SK-N-SH (cell line): ENCODE results near the gene GTPBP4. TPM values are rescaled to one million over a fixed set of nuclear protein-coding genes. Genes with fewer than 3 reads are reported as not detected.

Experiments used
- CTCF ChIA-PET: fragments of 300-600, 350-600 bp; formaldehyde crosslinking; extraction: SDS; loops from one replicate; lab custom pipeline; 2021; lab: Yijun Ruan, JAX
- POLR2A ChIA-PET: fragments of 350-600 bp; sonication (Branson Sonifier 250); formaldehyde crosslinking; extraction: SDS; loops from one replicate; lab custom pipeline; 2020; ENCODE audit warnings: antibody characterized with exemption, inconsistent platforms; lab: Yijun Ruan, JAX
- DNase-seq: peaks from one replicate; pipeline ENCODE4 v3.0.0; 2012
- H2AFZ ChIP-seq: fragments of 200-600 bp; sonication (generic); 2 replicates; pipeline ENCODE4 v1.8.1; 2016; ENCODE audit warnings: antibody characterized with exemption, mild to moderate bottlenecking, low read depth
- H3F3A ChIP-seq: fragments of 200-600 bp; sonication (generic); replicated peaks from 2 replicates; pipeline ENCODE3; 2016; ENCODE audit warnings: antibody characterized with exemption, mild to moderate bottlenecking; ENCODE audit not compliant: insufficient read depth
- H3K27ac ChIP-seq, 2 experiments: fragments of 200-500 bp in 1 of 2; fragments of 200-600 bp in 1 of 2; sonication (Bioruptor generic) in 1 of 2; sonication (generic), shearing (Covaris generic) in 1 of 2; 2 replicates each; pipeline versions ENCODE4 v1.5.1 to v1.6.1; 2014 to 2016; ENCODE audit warnings: low read depth in 2 of 2, inconsistent platforms in 1 of 2, low read length in 1 of 2, mild to moderate bottlenecking in 1 of 2, mixed read lengths in 1 of 2
- H3K27me3 ChIP-seq: fragments of 200-600 bp; sonication (generic), shearing (Covaris generic); 2 replicates; pipeline ENCODE4 v1.6.1; 2016; ENCODE audit warnings: mixed run types; ENCODE audit not compliant: insufficient read depth
- H3K36me3 ChIP-seq, 2 experiments: fragments of 200-500 bp in 1 of 2; fragments of 200-600 bp in 1 of 2; sonication (Bioruptor generic) in 1 of 2; sonication (generic) in 1 of 2; replicated peaks in 1 of 2; 2 replicates each; pipeline versions ENCODE3 to v1.5.1; 2014 to 2016; ENCODE audit warnings: low read length in 1 of 2, mild to moderate bottlenecking in 1 of 2; ENCODE audit not compliant: insufficient read depth in 2 of 2, control insufficient read depth in 1 of 2
- H3K4me1 ChIP-seq, 2 experiments: fragments of 200-500 bp in 1 of 2; fragments of 200-600 bp in 1 of 2; sonication (Bioruptor generic) in 1 of 2; sonication (generic), shearing (Covaris generic) in 1 of 2; 2 replicates each; pipeline versions ENCODE4 v1.5.1 to v1.6.1; 2014 to 2016; ENCODE audit warnings: low read depth in 1 of 2, low read length in 1 of 2, mixed run types in 1 of 2; ENCODE audit not compliant: insufficient read depth in 2 of 2, control insufficient read depth in 1 of 2
- H3K4me2 ChIP-seq: fragments of 200-600 bp; sonication (generic), shearing (Covaris generic); 2 replicates; pipeline ENCODE4 v1.6.1; 2017; ENCODE audit warnings: mixed run types
- H3K4me3 ChIP-seq, 2 experiments: fragments of 200-500 bp in 1 of 2; fragments of 200-600 bp in 1 of 2; sonication (Bioruptor generic) in 1 of 2; sonication (generic), shearing (Covaris generic) in 1 of 2; 2 replicates each; pipeline versions ENCODE4 v1.5.1 to v1.8.1; 2014 to 2016; ENCODE audit warnings: low read depth in 2 of 2, inconsistent platforms in 1 of 2, low read length in 1 of 2, mild to moderate bottlenecking in 1 of 2, mixed read lengths in 1 of 2, moderate library complexity in 1 of 2
- H3K79me2 ChIP-seq: fragments of 200-600 bp; sonication (generic); 2 replicates; pipeline ENCODE4 v1.8.1; 2017; ENCODE audit warnings: mild to moderate bottlenecking; ENCODE audit not compliant: insufficient read depth
- H3K9ac ChIP-seq: fragments of 200-600 bp; sonication (generic); 2 replicates; pipeline ENCODE4 v1.6.1; 2017; ENCODE audit warnings: mixed run types
- H3K9me2 ChIP-seq: fragments of 200-600 bp; sonication (generic); 2 replicates; pipeline ENCODE4 v1.6.1; 2017; ENCODE audit warnings: mixed run types
- H3K9me3 ChIP-seq: fragments of 200-600 bp; sonication (generic); 2 replicates; pipeline ENCODE4 v1.6.1; 2017; ENCODE audit warnings: mixed run types, mild to moderate bottlenecking, moderate library complexity
- H4K20me1 ChIP-seq: fragments of 200-600 bp; sonication (generic); 2 replicates; pipeline ENCODE4 v1.6.1; 2017; ENCODE audit warnings: mild to moderate bottlenecking, mixed run types; ENCODE audit not compliant: insufficient read depth
- ELF1 ChIP-seq: IDR thresholded peaks from 2 replicates; pipeline ENCODE4 v1.4.0; 2012
- EP300 ChIP-seq, 2 experiments: IDR thresholded peaks; 2 replicates each; pipeline versions ENCODE4 v1.4.0 to v1.6.1; 2012; ENCODE audit warnings: borderline replicate concordance in 1 of 2, low read depth in 1 of 2, low read length in 1 of 2
- FOSL2 ChIP-seq: IDR thresholded peaks from 2 replicates; pipeline ENCODE4 v1.4.0; 2012; ENCODE audit warnings: low read depth, mild to moderate bottlenecking, moderate library complexity, borderline replicate concordance
- FOXM1 ChIP-seq: IDR thresholded peaks from 2 replicates; pipeline ENCODE4 v1.4.0; 2012; ENCODE audit warnings: low read depth, mild to moderate bottlenecking
- GATA2 ChIP-seq: sonication (generic); formaldehyde crosslinking; IDR thresholded peaks from 2 replicates; pipeline ENCODE4 v1.5.0; 2020; ENCODE audit warnings: mild to moderate bottlenecking, missing genetic modification reagents
- JUND ChIP-seq: IDR thresholded peaks from 2 replicates; pipeline ENCODE4 v1.4.0; 2012
- MXI1 ChIP-seq: IDR thresholded peaks from 2 replicates; pipeline ENCODE4 v1.6.1; 2012; ENCODE audit warnings: mild to moderate bottlenecking, low read depth, low read length, improper control_type of control experiment
- NRF1 ChIP-seq: IDR thresholded peaks from 2 replicates; pipeline ENCODE4 v1.6.1; 2012; ENCODE audit warnings: low read depth, mild to moderate bottlenecking, low read length
- POLR2AphosphoS5 ChIP-seq: IDR thresholded peaks from 2 replicates; pipeline ENCODE4 v1.6.1; 2012; ENCODE audit warnings: low read depth, low read length
- RAD21 ChIP-seq: IDR thresholded peaks from 2 replicates; pipeline ENCODE4 v1.6.1; 2012; ENCODE audit warnings: mild to moderate bottlenecking, low read length
- RFX5 ChIP-seq: IDR thresholded peaks from 2 replicates; pipeline ENCODE4 v1.6.1; 2012; ENCODE audit warnings: mild to moderate bottlenecking, improper control_type of control experiment, low read length
- RXRA ChIP-seq: IDR thresholded peaks from 2 replicates; pipeline ENCODE4 v1.4.0; 2012; ENCODE audit warnings: low read depth, mild to moderate bottlenecking, borderline replicate concordance
- SIN3A ChIP-seq: IDR thresholded peaks from 2 replicates; pipeline ENCODE4 v1.6.1; 2012; ENCODE audit warnings: low read depth, mild to moderate bottlenecking, low read length, moderate library complexity, borderline replicate concordance
- YY1 ChIP-seq: IDR thresholded peaks from 2 replicates; pipeline ENCODE4 v1.4.0; 2012; ENCODE audit warnings: low read depth, mild to moderate bottlenecking
- WGBS: methylation state at CpG from one replicate; pipeline ENCODE4 v1.1.6; 2017; ENCODE audit warnings: low lambda C conversion rate; 5-methylcytosine and 5-hydroxymethylcytosine counted together
- polyA plus RNA-seq, 3 experiments: library from polyadenylated mRNA; depleted of rRNA; stranded (reverse); fragments of >200 nt; gene quantifications; 2 replicates each; pipeline ENCODE4 v1.2.3, GENCODE V29; 2012
- TF ChIP-seq, protein P1 (sequence below): fragments of 150-350 bp; IDR thresholded peaks from 2 replicates; pipeline ENCODE4 v1.6.1; 2016; ENCODE audit warnings: mild to moderate bottlenecking, low read depth, low read length
- TF ChIP-seq, protein P2 (sequence below): IDR thresholded peaks from 2 replicates; pipeline ENCODE4 v1.4.0; 2012; ENCODE audit warnings: low read depth, borderline replicate concordance
- TF ChIP-seq, protein P3 (sequence below): IDR thresholded peaks from 2 replicates; pipeline ENCODE4; 2012
- TF ChIP-seq, protein P4 (sequence below): IDR thresholded peaks from 2 replicates; pipeline ENCODE4 v1.6.1; 2012; ENCODE audit warnings: mild to moderate bottlenecking, low read depth, low read length, moderate library complexity
- TF ChIP-seq, protein P5 (sequence below): fragments of 150-350 bp; IDR thresholded peaks from 2 replicates; pipeline ENCODE4 v1.6.1; 2017; ENCODE audit warnings: antibody characterized with exemption, low read length, low read depth, borderline replicate concordance

Gene GTPBP4
- polyA plus RNA-seq, 1 of the 3 experiments (the other 2 are of a cell fraction) = 36.6 TPM

DNA sequence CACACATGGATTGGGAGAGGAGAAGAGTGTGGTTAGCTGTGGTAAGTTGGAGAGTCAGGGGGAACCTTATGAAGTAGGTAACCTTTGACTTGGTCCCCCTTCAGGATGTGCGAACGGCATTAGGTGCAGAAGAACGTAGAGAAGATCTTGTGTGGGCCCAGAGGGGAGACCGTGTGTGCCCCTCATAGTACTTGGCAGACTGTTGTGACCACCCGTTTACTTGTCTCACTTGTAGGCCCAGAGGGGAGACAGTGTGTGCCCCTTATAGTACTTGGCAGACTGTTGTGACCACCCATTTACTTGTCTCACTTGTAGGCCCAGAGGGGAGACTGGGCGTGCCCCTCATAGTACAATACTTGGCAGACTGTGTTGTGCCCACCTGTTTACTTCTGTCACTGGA lies 2.6 kb downstream of the GTPBP4 start:
- TF ChIP-seq, protein P1, sequence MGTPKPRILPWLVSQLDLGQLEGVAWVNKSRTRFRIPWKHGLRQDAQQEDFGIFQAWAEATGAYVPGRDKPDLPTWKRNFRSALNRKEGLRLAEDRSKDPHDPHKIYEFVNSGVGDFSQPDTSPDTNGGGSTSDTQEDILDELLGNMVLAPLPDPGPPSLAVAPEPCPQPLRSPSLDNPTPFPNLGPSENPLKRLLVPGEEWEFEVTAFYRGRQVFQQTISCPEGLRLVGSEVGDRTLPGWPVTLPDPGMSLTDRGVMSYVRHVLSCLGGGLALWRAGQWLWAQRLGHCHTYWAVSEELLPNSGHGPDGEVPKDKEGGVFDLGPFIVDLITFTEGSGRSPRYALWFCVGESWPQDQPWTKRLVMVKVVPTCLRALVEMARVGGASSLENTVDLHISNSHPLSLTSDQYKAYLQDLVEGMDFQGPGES = no peak
- TF ChIP-seq POLR2AphosphoS5 (no peak), MXI1 (no peak), RFX5 (no peak), FOXM1 (no peak)
- TF ChIP-seq, protein P2, sequence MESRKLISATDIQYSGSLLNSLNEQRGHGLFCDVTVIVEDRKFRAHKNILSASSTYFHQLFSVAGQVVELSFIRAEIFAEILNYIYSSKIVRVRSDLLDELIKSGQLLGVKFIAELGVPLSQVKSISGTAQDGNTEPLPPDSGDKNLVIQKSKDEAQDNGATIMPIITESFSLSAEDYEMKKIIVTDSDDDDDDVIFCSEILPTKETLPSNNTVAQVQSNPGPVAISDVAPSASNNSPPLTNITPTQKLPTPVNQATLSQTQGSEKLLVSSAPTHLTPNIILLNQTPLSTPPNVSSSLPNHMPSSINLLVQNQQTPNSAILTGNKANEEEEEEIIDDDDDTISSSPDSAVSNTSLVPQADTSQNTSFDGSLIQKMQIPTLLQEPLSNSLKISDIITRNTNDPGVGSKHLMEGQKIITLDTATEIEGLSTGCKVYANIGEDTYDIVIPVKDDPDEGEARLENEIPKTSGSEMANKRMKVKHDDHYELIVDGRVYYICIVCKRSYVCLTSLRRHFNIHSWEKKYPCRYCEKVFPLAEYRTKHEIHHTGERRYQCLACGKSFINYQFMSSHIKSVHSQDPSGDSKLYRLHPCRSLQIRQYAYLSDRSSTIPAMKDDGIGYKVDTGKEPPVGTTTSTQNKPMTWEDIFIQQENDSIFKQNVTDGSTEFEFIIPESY = no peak
- TF ChIP-seq, protein P3, sequence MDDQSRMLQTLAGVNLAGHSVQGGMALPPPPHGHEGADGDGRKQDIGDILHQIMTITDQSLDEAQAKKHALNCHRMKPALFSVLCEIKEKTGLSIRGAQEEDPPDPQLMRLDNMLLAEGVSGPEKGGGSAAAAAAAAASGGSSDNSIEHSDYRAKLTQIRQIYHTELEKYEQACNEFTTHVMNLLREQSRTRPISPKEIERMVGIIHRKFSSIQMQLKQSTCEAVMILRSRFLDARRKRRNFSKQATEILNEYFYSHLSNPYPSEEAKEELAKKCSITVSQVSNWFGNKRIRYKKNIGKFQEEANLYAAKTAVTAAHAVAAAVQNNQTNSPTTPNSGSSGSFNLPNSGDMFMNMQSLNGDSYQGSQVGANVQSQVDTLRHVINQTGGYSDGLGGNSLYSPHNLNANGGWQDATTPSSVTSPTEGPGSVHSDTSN = no peak
- TF ChIP-seq, all 33 proteins: peak for 0
- Histone ChIP-seq H3K4me2 (no peak overlapping the region), H3K27me3 (no peaks in the 10 kb centered on the region), H3K9me2 (no peaks in the 10 kb centered on the region), H3K4me1 (peaks cover 13 to 14% of the 10 kb centered on the region in 2 experiments; a peak in 2 of 4 replicates), H3K79me2 (peaks cover 87% of the 10 kb centered on the region), H3F3A (peaks cover 19% of the 10 kb centered on the region), H4K20me1 (peaks cover 61% of the 10 kb centered on the region), H2AFZ (no peak overlapping the region), H3K36me3 (peaks cover 35 to 48% of the 10 kb centered on the region in 2 experiments), H3K27ac (no peak overlapping the region), H3K9ac (no peak overlapping the region), H3K9me3 (no peaks in the 10 kb centered on the region), H3K4me3 (no peak overlapping the region)
- 96% methylated on average over 6 of the region's 6 CpGs for WGBS
- ChIA-PET CTCF (no interaction called here), POLR2A (no interaction called here)
- DNase-seq = no peak

DNA sequence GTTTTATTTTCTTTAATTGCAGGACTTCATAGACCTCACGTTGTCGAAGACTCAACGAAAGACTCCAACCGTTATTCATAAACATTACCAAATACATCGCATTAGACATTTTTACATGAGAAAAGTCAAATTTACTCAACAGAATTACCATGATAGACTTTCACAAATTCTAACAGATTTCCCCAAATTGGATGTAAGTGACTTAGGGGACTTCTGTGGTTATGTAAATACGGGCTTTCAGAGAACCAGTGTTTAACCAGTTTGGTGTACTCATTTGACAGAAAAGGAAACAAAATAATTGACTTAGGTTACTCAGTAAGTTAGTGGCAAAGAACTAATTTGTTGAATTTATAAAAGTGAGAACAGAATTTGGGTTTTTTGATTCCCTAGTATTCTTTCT lies 4.2 kb downstream of the GTPBP4 start:
- H3K27ac ChIP-seq = no peak overlapping the region
- DNase-seq = no peak
- H2AFZ ChIP-seq = no peak overlapping the region
- H3K9me3 ChIP-seq = no peaks in the 10 kb centered on the region
- POLR2A ChIA-PET = no interaction called here
- peaks cover under 1 to 16% of the 10 kb centered on the region in 2 experiments; a peak in 2 of 4 replicates for H3K4me1 ChIP-seq
- H3K4me2 ChIP-seq = no peak overlapping the region
- H3K27me3 ChIP-seq = no peaks in the 10 kb centered on the region
- H3K9me2 ChIP-seq = no peaks in the 10 kb centered on the region
- no peak overlapping the region for H3K4me3 ChIP-seq
- CTCF ChIA-PET = interaction anchor here (1.5 kb wide), 1 partner anchor 56 kb away, joined by 3 read pairs; the partner anchor contains the start of gene IDI1
- 96% methylated on average over 6 of the region's 6 CpGs for WGBS
- peaks cover 61% of the 10 kb centered on the region for H4K20me1 ChIP-seq
- no peak overlapping the region for H3K9ac ChIP-seq
- H3K36me3 ChIP-seq = peaks cover 51 to 64% of the 10 kb centered on the region in 2 experiments
- peaks cover 4% of the 10 kb centered on the region for H3F3A ChIP-seq
- peaks cover 98% of the 10 kb centered on the region for H3K79me2 ChIP-seq
- TF ChIP-seq RAD21 = no peak
- no peak for TF ChIP-seq SIN3A
- TF ChIP-seq FOXM1 = no peak
- no peak for TF ChIP-seq RXRA
- no peak for TF ChIP-seq EP300 (IDR thresholded peaks at IDR 0.05; ENCODE audit: borderline replicate concordance in 1 of 2, low read depth in 1 of 2, low read length in 1 of 2)
- TF ChIP-seq, protein P4, sequence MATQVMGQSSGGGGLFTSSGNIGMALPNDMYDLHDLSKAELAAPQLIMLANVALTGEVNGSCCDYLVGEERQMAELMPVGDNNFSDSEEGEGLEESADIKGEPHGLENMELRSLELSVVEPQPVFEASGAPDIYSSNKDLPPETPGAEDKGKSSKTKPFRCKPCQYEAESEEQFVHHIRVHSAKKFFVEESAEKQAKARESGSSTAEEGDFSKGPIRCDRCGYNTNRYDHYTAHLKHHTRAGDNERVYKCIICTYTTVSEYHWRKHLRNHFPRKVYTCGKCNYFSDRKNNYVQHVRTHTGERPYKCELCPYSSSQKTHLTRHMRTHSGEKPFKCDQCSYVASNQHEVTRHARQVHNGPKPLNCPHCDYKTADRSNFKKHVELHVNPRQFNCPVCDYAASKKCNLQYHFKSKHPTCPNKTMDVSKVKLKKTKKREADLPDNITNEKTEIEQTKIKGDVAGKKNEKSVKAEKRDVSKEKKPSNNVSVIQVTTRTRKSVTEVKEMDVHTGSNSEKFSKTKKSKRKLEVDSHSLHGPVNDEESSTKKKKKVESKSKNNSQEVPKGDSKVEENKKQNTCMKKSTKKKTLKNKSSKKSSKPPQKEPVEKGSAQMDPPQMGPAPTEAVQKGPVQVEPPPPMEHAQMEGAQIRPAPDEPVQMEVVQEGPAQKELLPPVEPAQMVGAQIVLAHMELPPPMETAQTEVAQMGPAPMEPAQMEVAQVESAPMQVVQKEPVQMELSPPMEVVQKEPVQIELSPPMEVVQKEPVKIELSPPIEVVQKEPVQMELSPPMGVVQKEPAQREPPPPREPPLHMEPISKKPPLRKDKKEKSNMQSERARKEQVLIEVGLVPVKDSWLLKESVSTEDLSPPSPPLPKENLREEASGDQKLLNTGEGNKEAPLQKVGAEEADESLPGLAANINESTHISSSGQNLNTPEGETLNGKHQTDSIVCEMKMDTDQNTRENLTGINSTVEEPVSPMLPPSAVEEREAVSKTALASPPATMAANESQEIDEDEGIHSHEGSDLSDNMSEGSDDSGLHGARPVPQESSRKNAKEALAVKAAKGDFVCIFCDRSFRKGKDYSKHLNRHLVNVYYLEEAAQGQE = no peak
- TF ChIP-seq NRF1 = no peak
- no peak for TF ChIP-seq FOSL2
- no peak for TF ChIP-seq YY1
- no peak for TF ChIP-seq JUND
- TF ChIP-seq, protein P5, sequence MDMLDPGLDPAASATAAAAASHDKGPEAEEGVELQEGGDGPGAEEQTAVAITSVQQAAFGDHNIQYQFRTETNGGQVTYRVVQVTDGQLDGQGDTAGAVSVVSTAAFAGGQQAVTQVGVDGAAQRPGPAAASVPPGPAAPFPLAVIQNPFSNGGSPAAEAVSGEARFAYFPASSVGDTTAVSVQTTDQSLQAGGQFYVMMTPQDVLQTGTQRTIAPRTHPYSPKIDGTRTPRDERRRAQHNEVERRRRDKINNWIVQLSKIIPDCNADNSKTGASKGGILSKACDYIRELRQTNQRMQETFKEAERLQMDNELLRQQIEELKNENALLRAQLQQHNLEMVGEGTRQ = no peak
- TF ChIP-seq ELF1 = no peak
- TF ChIP-seq POLR2AphosphoS5 = no peak
- no peak for TF ChIP-seq GATA2 (CRISPR knock-in tag)
